H1 (cell line): ENCODE results near the gene STXBP6. TPM values are rescaled to one million over a fixed set of nuclear protein-coding genes. Genes with fewer than 3 reads are reported as not detected.

ENCODE experiments used
- CTCF ChIA-PET: fragments of 300-600 bp; sonication (Branson Sonifier 250); formaldehyde crosslinking; loops from one replicate; lab custom pipeline; 2021; ENCODE audit not compliant: partially characterized antibody; lab: Charles Lee
- POLR2A ChIA-PET: fragments of 300-600 bp; sonication (Branson Sonifier 250); formaldehyde crosslinking; loops from one replicate; lab custom pipeline; 2021; ENCODE audit warnings: inconsistent platforms; ENCODE audit not compliant: partially characterized antibody; lab: Charles Lee
- DNase-seq, 2 experiments: peaks; one replicate each; pipeline versions ENCODE4 v3.0.0 to v3.0.0-alpha.2; 2010 to 2022; ENCODE audit warnings: low spot score in 2 of 2, low read depth in 1 of 2, mixed read lengths in 1 of 2
- FAIRE-seq: peaks from 2 replicates; lab custom pipeline; 2011; peaks lifted over from hg19 to GRCh38; lab: Jason Lieb, UNC
- H2AFZ ChIP-seq: 2 replicates; pipeline ENCODE4 v1.8.1; 2012; ENCODE audit warnings: low read length, inconsistent platforms
- H2AK5ac ChIP-seq: 2 replicates; pipeline ENCODE4 v1.6.1; 2013; ENCODE audit warnings: low read depth, low read length
- H2BK120ac ChIP-seq: replicated peaks from 2 replicates; pipeline ENCODE3; 2013; ENCODE audit warnings: low read depth, low read length, inconsistent platforms
- H2BK12ac ChIP-seq: 2 replicates; pipeline ENCODE4 v1.6.1; 2013; ENCODE audit warnings: low read depth, low read length
- H2BK15ac ChIP-seq: 2 replicates; pipeline ENCODE4 v1.6.1; 2013; ENCODE audit warnings: low read length
- H2BK20ac ChIP-seq: 2 replicates; pipeline ENCODE4 v1.6.1; 2013; ENCODE audit warnings: low read length
- H2BK5ac ChIP-seq: 2 replicates; pipeline ENCODE4 v1.6.1; 2013; ENCODE audit warnings: low read depth, low read length
- H3K14ac ChIP-seq: 2 replicates; pipeline ENCODE4 v1.6.1; 2013; ENCODE audit warnings: inconsistent platforms; ENCODE audit not compliant: insufficient read length
- H3K18ac ChIP-seq: 2 replicates; pipeline ENCODE4 v1.6.1; 2013; ENCODE audit warnings: low read length; ENCODE audit errors: extremely low read depth
- H3K23ac ChIP-seq: 2 replicates; pipeline ENCODE4 v1.6.1; 2013; ENCODE audit warnings: inconsistent platforms; ENCODE audit not compliant: insufficient read length
- H3K23me2 ChIP-seq: 2 replicates; pipeline ENCODE4 v1.6.1; 2013; ENCODE audit warnings: low read depth, low read length
- H3K27ac ChIP-seq: 2 replicates; pipeline ENCODE4 v1.6.1; 2011; ENCODE audit warnings: low read depth, low read length, inconsistent platforms
- H3K27me3 ChIP-seq, 4 experiments: replicated peaks in 1 of 4; 1 replicate in 1 of 4; 2 replicates in 3 of 4; pipeline versions ENCODE4 v1.6.1 to v1.8.1; 2011 to 2013; ENCODE audit warnings: low read length in 3 of 4, mild to moderate bottlenecking in 3 of 4, inconsistent platforms in 2 of 4, mixed read lengths in 2 of 4, moderate library complexity in 1 of 4; ENCODE audit not compliant: control insufficient read depth in 3 of 4, insufficient read depth in 3 of 4; ENCODE audit errors: extremely low read depth in 1 of 4
- H3K36me3 ChIP-seq, 4 experiments: 2 replicates each; pipeline versions ENCODE4 v1.6.1 to v1.8.1; 2011 to 2013; ENCODE audit warnings: mild to moderate bottlenecking in 4 of 4, low read length in 3 of 4, moderate library complexity in 2 of 4, control low read depth in 1 of 4, inconsistent platforms in 1 of 4; ENCODE audit not compliant: insufficient read depth in 4 of 4, control insufficient read depth in 2 of 4
- H3K4ac ChIP-seq: replicated peaks from 2 replicates; pipeline ENCODE3; 2013; ENCODE audit warnings: low read length, low read depth, mixed read lengths, inconsistent platforms; ENCODE audit not compliant: insufficient read length
- H3K4me1 ChIP-seq, 4 experiments: replicated peaks in 1 of 4; 1 replicate in 1 of 4; 2 replicates in 3 of 4; pipeline versions ENCODE4 v1.6.1 to v1.8.1; 2011 to 2013; ENCODE audit warnings: low read length in 3 of 4, inconsistent platforms in 2 of 4, mixed read lengths in 1 of 4; ENCODE audit not compliant: insufficient read depth in 4 of 4, control insufficient read depth in 3 of 4
- H3K4me2 ChIP-seq, 2 experiments: 2 replicates each; pipeline versions ENCODE4 v1.6.1 to v1.8.1; 2011 to 2013; ENCODE audit warnings: low read depth in 2 of 2, low read length in 2 of 2, control low read depth in 1 of 2, inconsistent platforms in 1 of 2, mild to moderate bottlenecking in 1 of 2; ENCODE audit not compliant: insufficient read depth in 1 of 2
- H3K4me3 ChIP-seq, 4 experiments: fragments of 200-600, 300-600 bp in 1 of 4; sonication (generic), shearing (Covaris generic), sonication (Bioruptor Twin) in 1 of 4; 2 replicates each; pipeline versions ENCODE4 v1.5.1 to v1.8.1; 2011 to 2016; ENCODE audit warnings: low read length in 4 of 4, low read depth in 3 of 4, control low read depth in 2 of 4, inconsistent platforms in 2 of 4, mild to moderate bottlenecking in 2 of 4, mixed read lengths in 1 of 4, moderate library complexity in 1 of 4; ENCODE audit not compliant: insufficient read depth in 2 of 4; ENCODE audit errors: extremely low read depth in 1 of 4
- H3K56ac ChIP-seq: replicated peaks from 2 replicates; pipeline ENCODE3; 2013; ENCODE audit warnings: low read depth, mild to moderate bottlenecking, mixed read lengths, low read length, inconsistent platforms; ENCODE audit not compliant: insufficient read length
- H3K79me1 ChIP-seq: 2 replicates; pipeline ENCODE4 v1.6.1; 2013; ENCODE audit warnings: low read depth, low read length, control low read depth
- H3K79me2 ChIP-seq, 2 experiments: 2 replicates each; pipeline versions ENCODE4 v1.6.1 to v1.8.1; 2012 to 2013; ENCODE audit warnings: low read length in 2 of 2, mild to moderate bottlenecking in 2 of 2, inconsistent platforms in 1 of 2; ENCODE audit not compliant: insufficient read depth in 2 of 2, control insufficient read depth in 1 of 2
- H3K9ac ChIP-seq, 4 experiments: replicated peaks in 1 of 4; 1 replicate in 1 of 4; 2 replicates in 3 of 4; pipeline versions ENCODE4 v1.6.1 to v1.8.1; 2011 to 2013; ENCODE audit warnings: low read depth in 3 of 4, low read length in 3 of 4, control low read depth in 2 of 4, mild to moderate bottlenecking in 2 of 4, moderate library complexity in 2 of 4, inconsistent platforms in 1 of 4; ENCODE audit errors: extremely low read depth in 1 of 4
- H3K9me3 ChIP-seq, 2 experiments: 2 replicates each; pipeline versions ENCODE4 v1.6.1 to v1.8.1; 2012 to 2013; ENCODE audit warnings: mild to moderate bottlenecking in 2 of 2, moderate library complexity in 2 of 2, control low read depth in 1 of 2, inconsistent platforms in 1 of 2, low read depth in 1 of 2, low read length in 1 of 2, mixed read lengths in 1 of 2; ENCODE audit not compliant: insufficient read depth in 2 of 2
- H4K20me1 ChIP-seq, 2 experiments: replicated peaks in 1 of 2; 2 replicates each; pipeline versions ENCODE3 to v1.8.1; 2011 to 2013; ENCODE audit warnings: inconsistent platforms in 2 of 2, low read length in 2 of 2, mild to moderate bottlenecking in 1 of 2; ENCODE audit not compliant: insufficient read depth in 2 of 2, control insufficient read depth in 1 of 2
- H4K5ac ChIP-seq: 2 replicates; pipeline ENCODE4 v1.6.1; 2013; ENCODE audit warnings: low read length, low read depth, mixed read lengths, inconsistent platforms; ENCODE audit not compliant: insufficient read length
- H4K8ac ChIP-seq: 2 replicates; pipeline ENCODE4 v1.8.0; 2013; ENCODE audit warnings: mild to moderate bottlenecking, moderate library complexity, low read length, inconsistent platforms; ENCODE audit not compliant: insufficient read depth; ENCODE audit errors: extremely low read depth
- H4K91ac ChIP-seq: replicated peaks from 2 replicates; pipeline ENCODE3; 2013; ENCODE audit warnings: low read length, mixed read lengths, inconsistent platforms; ENCODE audit not compliant: insufficient read length
- BCL11A ChIP-seq, 2 experiments: IDR thresholded peaks; one replicate each; pipeline ENCODE4 v1.6.1; 2011; ENCODE audit warnings: low read depth in 2 of 2, low read length in 2 of 2, mild to moderate bottlenecking in 2 of 2
- CEBPB ChIP-seq: IDR thresholded peaks from 2 replicates; pipeline ENCODE4 v1.6.1; 2012; ENCODE audit warnings: low read depth, low read length
- CHD1 ChIP-seq: IDR thresholded peaks from 2 replicates; pipeline ENCODE4 v1.6.1; 2012; ENCODE audit warnings: low read depth, low read length, improper control_type of control experiment
- CREB1 ChIP-seq: IDR thresholded peaks from 2 replicates; pipeline ENCODE4 v1.6.1; 2012; ENCODE audit warnings: inconsistent platforms
- EGR1 ChIP-seq: IDR thresholded peaks from 2 replicates; pipeline ENCODE4 v1.6.1; 2011; ENCODE audit warnings: low read depth, low read length, borderline replicate concordance
- EZH2 ChIP-seq: fragments of 200-600 bp; sonication (generic); IDR thresholded peaks from 2 replicates; pipeline ENCODE4 v1.7.1; 2012; ENCODE audit warnings: low read depth, mild to moderate bottlenecking, moderate library complexity, low read length, inconsistent platforms; ENCODE audit not compliant: severe bottlenecking
- GABPA ChIP-seq: IDR thresholded peaks from 2 replicates; pipeline ENCODE4 v1.6.1; 2011; ENCODE audit warnings: mild to moderate bottlenecking, low read length, moderate library complexity, borderline replicate concordance; ENCODE audit not compliant: insufficient read depth
- KDM1A ChIP-seq: fragments of 200-600, 300-600 bp; sonication (generic); IDR thresholded peaks from 2 replicates; pipeline ENCODE4 v1.7.1; 2016; ENCODE audit warnings: mild to moderate bottlenecking, low read length, borderline replicate concordance
- RBBP5 ChIP-seq: IDR thresholded peaks from 2 replicates; pipeline ENCODE4 v1.7.1; 2012; ENCODE audit warnings: low read depth, mild to moderate bottlenecking, inconsistent platforms, low read length, moderate library complexity, borderline replicate concordance
- RFX5 ChIP-seq: IDR thresholded peaks from 2 replicates; pipeline ENCODE4 v1.6.1; 2011; ENCODE audit warnings: low read depth, low read length, improper control_type of control experiment, borderline replicate concordance
- SAP30 ChIP-seq: fragments of 300-600 bp; sonication (generic); IDR thresholded peaks from 2 replicates; pipeline ENCODE4 v1.7.1; 2012; ENCODE audit warnings: low read length, moderate library complexity, mild to moderate bottlenecking, inconsistent platforms; ENCODE audit not compliant: insufficient read depth, insufficient replicate concordance
- TAF1 ChIP-seq: IDR thresholded peaks from 2 replicates; pipeline ENCODE4 v1.6.1; 2011; ENCODE audit warnings: mild to moderate bottlenecking, low read depth, low read length
- TBP ChIP-seq: IDR thresholded peaks from 2 replicates; pipeline ENCODE4 v1.6.1; 2011; ENCODE audit warnings: low read depth, low read length, improper control_type of control experiment
- USF2 ChIP-seq: IDR thresholded peaks from 2 replicates; pipeline ENCODE4 v1.6.1; 2011; ENCODE audit warnings: low read length, improper control_type of control experiment
- YY1 ChIP-seq: IDR thresholded peaks from 2 replicates; pipeline ENCODE4 v1.6.1; 2011; ENCODE audit warnings: low read depth, mild to moderate bottlenecking, low read length
- WGBS, 2 experiments: shearing (Covaris generic) in 1 of 2; methylation state at CpG; one replicate each; pipeline versions ENCODE4 v1.1.6 to v1.1.7; 2013 to 2015; ENCODE audit warnings: low lambda C conversion rate in 2 of 2, mixed read lengths in 2 of 2, inconsistent platforms in 1 of 2, low coverage in 1 of 2, missing lambda C conversion rate in 1 of 2; ENCODE audit not compliant: insufficient replicate concordance in 2 of 2, insufficient coverage in 1 of 2, insufficient read length in 1 of 2; ENCODE audit errors: extremely low coverage in 1 of 2, missing lambda C conversion rate in 1 of 2; 5-methylcytosine and 5-hydroxymethylcytosine counted together
- polyA plus RNA-seq, 7 experiments: library from polyadenylated mRNA; depleted of rRNA in 3 of 7; stranded (reverse) in 5 of 7; unstranded in 2 of 7; fragments of >200 nt in 5 of 7; fragments of 200-250 nt in 2 of 7; gene quantifications; 1 replicate in 5 of 7; 2 replicates in 1 of 7; 4 replicates in 1 of 7; pipeline versions ENCODE4 v1.2.1 to v1.2.3, GENCODE V29; 2011 to 2013; ENCODE audit warnings: missing spikeins in 2 of 7, mixed read lengths in 2 of 7
- total RNA-seq: library from RNA; stranded (reverse); fragmentation: NEBNext Ultra II Directional; extraction: Animal tissue kit (Norgen Biotek cat#: 25700); gene quantifications from 2 replicates; pipeline ENCODE4 v1.2.1, GENCODE V29; 2021

The STXBP6 gene
- total and polyA plus RNA-seq, 2 of the 8 experiments (the other 6 are each of a cell fraction or from before 2014, with no cell fraction given): 9.4 to 18.1 TPM

DNA sequence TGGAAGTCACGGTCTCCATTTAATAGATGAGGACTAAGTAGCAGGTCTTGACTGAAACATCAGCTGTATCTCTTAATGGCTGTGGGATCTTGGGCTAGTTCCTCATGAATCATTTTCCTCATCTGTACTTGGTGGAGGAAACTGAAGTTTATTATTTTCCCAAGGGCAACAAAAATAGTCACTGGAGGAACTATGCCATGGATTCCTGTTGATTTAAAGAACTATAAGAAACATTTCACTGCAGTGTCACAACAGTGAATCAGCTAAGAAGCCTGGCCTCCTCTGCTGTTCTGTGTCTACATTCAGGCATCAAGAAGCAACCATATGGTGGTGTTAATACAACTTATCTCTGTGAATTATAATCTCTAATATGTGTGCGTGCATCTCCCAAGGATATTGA is 200.5 kb downstream of the STXBP6 start:
- no peak overlapping the region for H3K18ac ChIP-seq
- H3K9ac ChIP-seq: no peak overlapping the region
- WGBS, 2 experiments: 94% methylated on average over 2 of the region's 2 CpGs; no CpG with 5 or more reads in 1 of the 2 experiments
- H3K27ac ChIP-seq: no peak overlapping the region
- H4K8ac ChIP-seq: no peak overlapping the region
- H3K14ac ChIP-seq: no peak overlapping the region
- no peak overlapping the region for H3K56ac ChIP-seq
- H2BK12ac ChIP-seq: no peak overlapping the region
- no peak overlapping the region for H2AFZ ChIP-seq
- no peak overlapping the region for H2BK15ac ChIP-seq
- peaks cover 0 to 14% (median 8%) of the 10 kb centered on the region in 4 experiments; a peak in 5 of 7 replicates for H3K4me1 ChIP-seq
- ChIA-PET POLR2A (no interaction called here), CTCF (no interaction called here)
- no peaks in the 10 kb centered on the region for H3K23me2 ChIP-seq
- no peaks in the 10 kb centered on the region for H3K36me3 ChIP-seq
- no peak overlapping the region for H3K4me2 ChIP-seq
- DNase-seq: no peak
- no peak for FAIRE-seq
- H2BK5ac ChIP-seq: no peak overlapping the region
- no peak overlapping the region for H4K91ac ChIP-seq
- no peak overlapping the region for H2BK120ac ChIP-seq
- H3K4me3 ChIP-seq: no peak overlapping the region
- H3K27me3 ChIP-seq: no peaks in the 10 kb centered on the region
- H2BK20ac ChIP-seq: no peak overlapping the region
- H4K5ac ChIP-seq: no peak overlapping the region
- no peaks in the 10 kb centered on the region for H3K9me3 ChIP-seq
- H3K4ac ChIP-seq: no peak overlapping the region
- H2AK5ac ChIP-seq: no peak overlapping the region
- H3K79me1 ChIP-seq: no peaks in the 10 kb centered on the region
- no peaks in the 10 kb centered on the region for H3K79me2 ChIP-seq
- H4K20me1 ChIP-seq: no peaks in the 10 kb centered on the region
- H3K23ac ChIP-seq: no peak overlapping the region
- TF ChIP-seq RBBP5 (no peak), TAF1 (no peak), KDM1A (no peak), CEBPB (no peak), RFX5 (no peak), TBP (no peak), EZH2 (no peak), GABPA (no peak), BCL11A (IDR thresholded peaks at IDR 0.05; ENCODE audit: low read depth in 2 of 2, low read length in 2 of 2) (no peak), CREB1 (no peak), USF2 (no peak), SAP30 (no peak), EGR1 (no peak), YY1 (no peak), CHD1 (no peak)
